GM19372 (cell line): ENCODE data around the gene RSPRY1.

Experiments
- ATAC-seq: cut with Tn5 transposase; IDR thresholded peaks from one replicate; pipeline ENCODE4 v1.9.1; 2021; ENCODE audit warnings: mild to moderate bottlenecking, low read depth, moderate library complexity; ENCODE audit not compliant: unreplicated experiment

Gene RSPRY1

GRCh38 chr16:57289391-57290257 lies 103.5 kb downstream of the RSPRY1 start:
- no peak for ATAC-seq
